ENCODE results near the gene TRIM10. TPM values are rescaled to one million over a fixed set of nuclear protein-coding genes. Genes with fewer than 3 reads are reported as not detected.

Gene TRIM10
- total RNA-seq, 6 experiments from 2014 or later: 0.74 to 2.4 (median 1.4) TPM

DNA sequence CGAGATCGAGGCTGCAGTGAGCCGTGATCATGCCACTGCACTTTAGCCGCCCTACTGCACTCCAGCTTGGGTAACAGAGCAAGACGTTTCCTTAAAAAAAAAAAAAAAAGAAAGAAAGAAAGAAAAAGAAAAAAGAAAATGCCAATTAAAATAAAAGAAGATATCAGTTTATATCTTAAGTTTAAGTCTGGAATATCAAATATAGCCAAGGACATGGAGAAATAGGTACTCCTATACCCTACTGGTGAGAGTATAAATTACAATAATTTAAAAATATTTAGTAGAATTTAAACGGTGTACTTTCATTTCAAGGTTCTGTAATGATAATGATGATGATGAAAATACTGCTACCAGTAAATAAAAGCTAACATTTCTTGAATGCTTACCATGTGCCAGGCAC lies 44.3 kb downstream of the TRIM10 start:
- 65% methylated on average over 6 of the region's 6 CpGs for WGBS (ENCODE audit: insufficient coverage, low coverage, low lambda C conversion rate, missing lambda C conversion rate)
- Histone ChIP-seq H3K27me3 (no peaks in the 10 kb centered on the region), H3K4me1 (peaks cover 0 to 10% (median 0%) of the 10 kb centered on the region in 4 donors), H3K4me3 (no peak overlapping the region), H3K9me3 (no peaks in the 10 kb centered on the region), H3K36me3 (no peaks in the 10 kb centered on the region), H3K27ac (no peak overlapping the region)
- DNase-seq (no peak), ATAC-seq (no peak)
- intact Hi-C loops (cut with DNase I): no loop called here
- TF ChIP-seq, protein P1, sequence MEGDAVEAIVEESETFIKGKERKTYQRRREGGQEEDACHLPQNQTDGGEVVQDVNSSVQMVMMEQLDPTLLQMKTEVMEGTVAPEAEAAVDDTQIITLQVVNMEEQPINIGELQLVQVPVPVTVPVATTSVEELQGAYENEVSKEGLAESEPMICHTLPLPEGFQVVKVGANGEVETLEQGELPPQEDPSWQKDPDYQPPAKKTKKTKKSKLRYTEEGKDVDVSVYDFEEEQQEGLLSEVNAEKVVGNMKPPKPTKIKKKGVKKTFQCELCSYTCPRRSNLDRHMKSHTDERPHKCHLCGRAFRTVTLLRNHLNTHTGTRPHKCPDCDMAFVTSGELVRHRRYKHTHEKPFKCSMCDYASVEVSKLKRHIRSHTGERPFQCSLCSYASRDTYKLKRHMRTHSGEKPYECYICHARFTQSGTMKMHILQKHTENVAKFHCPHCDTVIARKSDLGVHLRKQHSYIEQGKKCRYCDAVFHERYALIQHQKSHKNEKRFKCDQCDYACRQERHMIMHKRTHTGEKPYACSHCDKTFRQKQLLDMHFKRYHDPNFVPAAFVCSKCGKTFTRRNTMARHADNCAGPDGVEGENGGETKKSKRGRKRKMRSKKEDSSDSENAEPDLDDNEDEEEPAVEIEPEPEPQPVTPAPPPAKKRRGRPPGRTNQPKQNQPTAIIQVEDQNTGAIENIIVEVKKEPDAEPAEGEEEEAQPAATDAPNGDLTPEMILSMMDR (IDR thresholded peaks at IDR 0.05): peak in 1 of 4 donors; percentile 14
- no peak for TF ChIP-seq POLR2A (IDR thresholded peaks at IDR 0.05)

DNA sequence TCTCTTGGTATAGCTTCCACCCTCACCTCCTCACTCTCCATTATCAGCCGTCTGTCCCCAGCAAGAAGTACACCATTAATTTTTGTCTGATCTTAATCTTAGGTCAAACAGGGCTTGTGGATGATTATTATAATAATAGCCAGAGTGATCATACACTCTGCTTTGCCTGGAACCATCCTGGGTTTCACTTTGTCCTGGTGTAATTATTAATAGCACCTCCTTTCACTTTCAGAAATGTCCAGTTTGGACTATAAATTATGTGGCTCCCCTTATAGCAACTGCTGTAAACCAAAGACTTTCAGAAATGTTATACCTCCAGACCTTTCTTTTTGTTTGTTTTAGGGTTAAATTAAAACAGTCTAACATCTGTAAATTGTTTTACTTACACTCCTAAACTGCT lies 47.2 kb downstream of the TRIM10 start:
- intact Hi-C loops (cut with DNase I): no loop called here
- no peaks in the 10 kb centered on the region for H3K9me3 ChIP-seq
- no peaks in the 10 kb centered on the region for H3K27me3 ChIP-seq
- peaks cover 0 to 10% (median 0%) of the 10 kb centered on the region in 4 donors for H3K4me1 ChIP-seq
- no peak for DNase-seq
- H3K36me3 ChIP-seq: no peaks in the 10 kb centered on the region
- no peak overlapping the region for H3K4me3 ChIP-seq
- no peak overlapping the region for H3K27ac ChIP-seq
- WGBS (ENCODE audit: insufficient coverage, low coverage, low lambda C conversion rate, missing lambda C conversion rate): 18% methylated on average over 1 of the region's 1 CpG
- peak in 2 of 4 donors; percentile 35 to 66 for ATAC-seq
- TF ChIP-seq, protein P1 (IDR thresholded peaks at IDR 0.05): no peak
- no peak for TF ChIP-seq POLR2A (IDR thresholded peaks at IDR 0.05)

DNA sequence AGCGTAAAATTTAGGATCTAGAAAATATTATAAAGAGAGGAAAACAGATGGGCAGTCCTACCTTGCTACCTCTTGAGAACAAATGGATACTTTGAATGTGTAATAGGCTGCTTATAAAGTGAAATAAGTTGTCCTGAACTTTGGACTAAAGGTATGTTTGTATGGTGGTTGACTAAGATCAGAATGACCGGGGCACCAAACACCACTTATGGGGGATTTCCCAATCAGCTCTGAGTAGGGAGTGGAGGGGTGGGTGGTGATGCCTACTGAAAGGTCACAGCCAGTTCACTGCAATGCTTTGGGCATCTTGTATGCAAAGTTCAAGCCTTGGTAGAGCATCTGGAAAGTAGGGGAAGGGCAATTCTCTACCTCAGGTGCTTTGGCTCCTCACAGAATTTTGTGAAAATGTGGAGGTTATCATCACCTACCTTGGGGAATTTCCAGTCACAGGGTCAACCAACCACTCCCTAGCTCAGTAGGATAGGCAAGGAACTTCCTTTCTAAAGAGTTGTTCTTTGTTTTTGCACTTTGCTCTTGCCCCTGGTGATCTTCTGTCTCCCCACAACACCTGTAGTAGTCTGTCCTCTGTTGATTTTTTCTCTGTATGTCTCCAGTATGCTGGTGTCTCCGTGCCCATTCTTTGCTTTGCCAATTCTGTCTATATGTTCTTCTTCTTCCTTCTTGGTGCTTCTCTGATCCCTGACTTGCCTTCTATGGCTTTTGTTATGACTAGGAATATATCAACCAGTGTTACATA lies 47.8 kb downstream of the TRIM10 start, which contains the start of gene TRIM31:
Gene TRIM31, minus strand, starts transcription at position 88 of the 757 bp plus-strand sequence. CDS start 285 bp downstream, outside the sequence.
- intact Hi-C loops (cut with DNase I): no loop called here
- peak within 1 kb of the TSS in 1 of 3 donors; percentile 24 for H3K4me3 ChIP-seq
- H3K27me3 ChIP-seq: no peaks in the 10 kb centered on the region
- 39% methylated on average over 3 of the region's 3 CpGs for WGBS (ENCODE audit: insufficient coverage, low coverage, low lambda C conversion rate, missing lambda C conversion rate)
- H3K9me3 ChIP-seq: no peaks in the 10 kb centered on the region
- TF ChIP-seq POLR2A (IDR thresholded peaks at IDR 0.05): no peak
- TF ChIP-seq, protein P1 (IDR thresholded peaks at IDR 0.05): no peak
- ATAC-seq (peak; percentile 55 to 92 (median 73)), DNase-seq (no peak)
- H3K36me3 ChIP-seq: no peaks in the 10 kb centered on the region
- peak within 1 kb of the TSS in 1 of 3 donors; percentile 50 for H3K27ac ChIP-seq
- H3K4me1 ChIP-seq: peaks cover 0 to 10% (median 0%) of the 10 kb centered on the region in 4 donors

DNA sequence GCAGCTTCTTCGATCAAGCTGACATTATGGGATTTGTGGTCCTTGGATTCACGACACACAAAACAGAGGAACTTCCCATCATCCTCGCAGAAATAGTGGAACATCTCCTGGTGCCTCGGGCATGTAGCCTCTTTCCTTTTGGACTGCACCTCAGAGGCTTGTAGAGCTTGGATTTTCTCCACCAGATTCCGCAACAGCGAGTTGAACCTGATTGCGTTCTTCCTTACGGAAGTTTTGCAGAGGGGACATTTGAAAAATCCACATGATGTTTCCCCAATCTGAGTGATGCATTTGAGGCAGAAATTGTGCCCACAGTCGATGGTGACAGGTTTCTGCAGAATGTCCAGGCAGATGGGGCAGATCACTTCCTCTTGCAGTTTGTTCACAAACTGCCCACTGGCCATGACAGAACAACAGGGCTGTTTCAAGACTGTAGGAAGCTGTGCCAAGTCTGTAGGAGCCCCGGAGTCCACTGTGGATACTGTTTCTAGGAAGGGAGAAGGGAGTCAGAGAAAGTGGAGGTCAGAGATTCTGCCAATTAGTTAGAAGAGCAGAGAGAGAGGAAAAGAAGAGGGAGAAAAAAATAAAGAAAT lies 48.5 kb downstream of the TRIM10 start:
- H3K27me3 ChIP-seq: no peaks in the 10 kb centered on the region
- intact Hi-C loops (cut with DNase I): no loop called here
- no peak for DNase-seq
- no peak for TF ChIP-seq POLR2A (IDR thresholded peaks at IDR 0.05)
- TF ChIP-seq, protein P1 (IDR thresholded peaks at IDR 0.05): no peak
- WGBS (ENCODE audit: insufficient coverage, low coverage, low lambda C conversion rate, missing lambda C conversion rate): 67% methylated on average over 10 of the region's 10 CpGs
- no peaks in the 10 kb centered on the region for H3K9me3 ChIP-seq
- H3K4me1 ChIP-seq: peaks cover 0 to 10% (median 0%) of the 10 kb centered on the region in 4 donors
- no peaks in the 10 kb centered on the region for H3K36me3 ChIP-seq
- peak overlapping the region in 1 of 3 donors; percentile 50 for H3K27ac ChIP-seq
- peak in 3 of 4 donors; percentile 28 to 55 (median 33) for ATAC-seq
- peak overlapping the region in 1 of 3 donors; percentile 24 for H3K4me3 ChIP-seq

Data from right lobe of liver (tissue), 6 donors.